Neural crest cell (in vitro differentiated cells): ENCODE data around the gene DUS4L. TPM values are rescaled to one million over a fixed set of nuclear protein-coding genes. Genes with fewer than 3 reads are reported as not detected.
"Not testable (repeated sequence)": the region's sequence is repeated elsewhere in the genome, so short reads cannot be mapped to it uniquely, and the experiment has no call there.

Experiments used
- DNase-seq: peaks from one replicate; pipeline ENCODE4 v3.0.0; 2021; ENCODE audit warnings: low read depth, mixed read lengths, low spot score
- H3K27ac Mint-ChIP-seq: one replicate; pipeline ENCODE4 v1.8.0; 2021; ENCODE audit warnings: mild to moderate bottlenecking, mixed read lengths; ENCODE audit not compliant: unreplicated experiment
- H3K27me3 Mint-ChIP-seq: 2 replicates; pipeline ENCODE4 v1.8.0; 2021; ENCODE audit warnings: low read depth, mild to moderate bottlenecking, mixed read lengths
- H3K36me3 Mint-ChIP-seq: 2 replicates; pipeline ENCODE4 v1.8.0; 2021; ENCODE audit warnings: low read depth, mild to moderate bottlenecking, mixed read lengths
- H3K4me1 Mint-ChIP-seq: 2 replicates; pipeline ENCODE4 v1.8.0; 2021; ENCODE audit warnings: mixed read lengths
- H3K4me3 Mint-ChIP-seq: one replicate; pipeline ENCODE4 v1.8.0; 2021; ENCODE audit warnings: mild to moderate bottlenecking, mixed read lengths
- H3K9me3 Mint-ChIP-seq: 2 replicates; pipeline ENCODE4 v1.8.0; 2021; ENCODE audit warnings: mixed read lengths
- total RNA-seq: library from RNA; stranded (reverse); gene quantifications from 2 replicates; pipeline ENCODE4 v1.2.1, GENCODE V29; 2021
- TF ChIP-seq, protein P1 (sequence below): fragments of 200-600 bp; sonication (generic); conservative IDR thresholded peaks from 2 replicates; pipeline ENCODE4 v1.5.0; 2021; ENCODE audit warnings: antibody characterized with exemption, mild to moderate bottlenecking

The DUS4L gene
- total RNA-seq, 1 donor from 2014 or later = 13.2 TPM

- Mint-ChIP-seq H3K27ac (no peak overlapping the region), H3K4me3 (no peak overlapping the region)
Measured at GRCh38 chr7:107534139-107534538, 29.6 kb upstream of the DUS4L start.

GRCh38 chr7:107537228-107537627, 26.5 kb upstream of the DUS4L start:
- H3K27me3 Mint-ChIP-seq, DNase-seq, H3K4me3 Mint-ChIP-seq, H3K27ac Mint-ChIP-seq, H3K4me1 Mint-ChIP-seq: not testable (repeated sequence)
- Mint-ChIP-seq H3K9me3 (peaks cover 12% of the 10 kb centered on the region), H3K36me3 (peaks cover 45% of the 10 kb centered on the region)

More at GRCh38 chr7:107534139-107534538, 29.6 kb upstream of the DUS4L start:
- Mint-ChIP-seq H3K4me1 (no peaks in the 10 kb centered on the region), H3K36me3 (peaks cover 42% of the 10 kb centered on the region), H3K27me3 (no peaks in the 10 kb centered on the region), H3K9me3 (peaks cover 12% of the 10 kb centered on the region)
- TF ChIP-seq, protein P1, sequence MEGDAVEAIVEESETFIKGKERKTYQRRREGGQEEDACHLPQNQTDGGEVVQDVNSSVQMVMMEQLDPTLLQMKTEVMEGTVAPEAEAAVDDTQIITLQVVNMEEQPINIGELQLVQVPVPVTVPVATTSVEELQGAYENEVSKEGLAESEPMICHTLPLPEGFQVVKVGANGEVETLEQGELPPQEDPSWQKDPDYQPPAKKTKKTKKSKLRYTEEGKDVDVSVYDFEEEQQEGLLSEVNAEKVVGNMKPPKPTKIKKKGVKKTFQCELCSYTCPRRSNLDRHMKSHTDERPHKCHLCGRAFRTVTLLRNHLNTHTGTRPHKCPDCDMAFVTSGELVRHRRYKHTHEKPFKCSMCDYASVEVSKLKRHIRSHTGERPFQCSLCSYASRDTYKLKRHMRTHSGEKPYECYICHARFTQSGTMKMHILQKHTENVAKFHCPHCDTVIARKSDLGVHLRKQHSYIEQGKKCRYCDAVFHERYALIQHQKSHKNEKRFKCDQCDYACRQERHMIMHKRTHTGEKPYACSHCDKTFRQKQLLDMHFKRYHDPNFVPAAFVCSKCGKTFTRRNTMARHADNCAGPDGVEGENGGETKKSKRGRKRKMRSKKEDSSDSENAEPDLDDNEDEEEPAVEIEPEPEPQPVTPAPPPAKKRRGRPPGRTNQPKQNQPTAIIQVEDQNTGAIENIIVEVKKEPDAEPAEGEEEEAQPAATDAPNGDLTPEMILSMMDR = no peak
- DNase-seq = no peak

DNA sequence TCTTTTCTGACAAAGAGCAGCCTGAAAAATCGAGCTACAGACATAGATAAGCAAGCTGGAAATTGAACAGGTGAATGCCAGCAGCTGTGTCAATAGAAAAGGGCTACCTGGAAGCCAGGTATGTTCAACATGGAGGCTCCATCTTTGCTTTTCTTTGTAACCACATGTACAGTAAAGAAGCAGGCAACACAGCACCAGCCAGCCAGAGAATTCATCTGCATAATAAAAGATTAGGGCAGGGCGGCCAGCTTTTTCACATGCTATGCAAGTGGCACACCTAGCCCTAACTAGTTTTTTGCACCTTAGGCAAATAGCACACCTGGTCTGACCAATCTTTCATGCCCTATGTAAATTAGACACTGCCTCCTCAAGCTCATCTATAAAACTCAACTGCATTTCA, 25.8 kb upstream of the DUS4L start:
- no peak for DNase-seq
- Mint-ChIP-seq H3K9me3 (peaks cover 12% of the 10 kb centered on the region), H3K4me3 (no peak overlapping the region), H3K27me3 (no peaks in the 10 kb centered on the region), H3K36me3 (peaks cover 46% of the 10 kb centered on the region), H3K27ac (no peak overlapping the region), H3K4me1 (no peaks in the 10 kb centered on the region)
- TF ChIP-seq, protein P1 = no peak

DNA sequence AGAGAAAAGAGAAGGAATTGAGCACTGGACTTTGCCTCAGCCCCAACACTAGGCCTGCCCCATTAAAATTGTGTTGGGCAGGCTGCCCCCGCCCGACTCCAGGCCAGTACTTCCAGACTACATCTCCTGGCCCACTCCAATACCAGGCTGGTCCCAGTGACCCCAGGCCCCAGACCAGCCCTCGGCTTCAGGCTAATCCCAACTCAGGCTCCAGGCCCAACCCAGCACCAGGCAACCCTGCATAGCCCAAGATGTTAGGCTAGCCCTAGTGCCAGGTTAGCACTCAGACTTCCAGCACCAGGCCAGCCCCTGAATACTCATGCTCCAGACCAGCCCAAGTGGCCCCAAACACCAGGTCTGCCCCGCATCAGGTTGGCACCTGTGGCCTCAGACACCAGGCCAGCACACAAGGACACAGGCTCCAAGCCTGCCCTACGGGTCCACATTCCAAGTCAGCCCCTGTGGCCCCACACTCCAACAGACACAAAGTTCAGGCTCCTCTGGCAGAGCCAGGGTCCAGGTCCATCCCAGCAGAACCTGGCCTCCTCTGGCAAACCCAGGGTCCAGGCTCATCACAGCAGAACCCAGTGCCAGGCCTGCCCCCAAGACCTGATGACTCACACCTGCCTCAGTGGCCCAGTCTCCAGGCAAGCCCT, 20.3 kb upstream of the DUS4L start:
- H3K4me1 Mint-ChIP-seq = no peaks in the 10 kb centered on the region
- no peak for DNase-seq
- H3K27ac Mint-ChIP-seq = no peak overlapping the region
- H3K27me3 Mint-ChIP-seq = no peaks in the 10 kb centered on the region
- TF ChIP-seq, protein P1 = no peak
- peaks cover 37% of the 10 kb centered on the region for H3K36me3 Mint-ChIP-seq
- peaks cover 17% of the 10 kb centered on the region for H3K9me3 Mint-ChIP-seq
- H3K4me3 Mint-ChIP-seq = no peak overlapping the region

- no peak for DNase-seq
- H3K4me3 Mint-ChIP-seq = no peak overlapping the region
- H3K36me3 Mint-ChIP-seq = peaks cover 39% of the 10 kb centered on the region
- H3K4me1 Mint-ChIP-seq = no peaks in the 10 kb centered on the region
- TF ChIP-seq, protein P1 = no peak
- no peak overlapping the region for H3K27ac Mint-ChIP-seq
- H3K9me3 Mint-ChIP-seq = peaks cover 17% of the 10 kb centered on the region
- H3K27me3 Mint-ChIP-seq = no peaks in the 10 kb centered on the region
Measured at GRCh38 chr7:107544848-107545591, 18.8 kb upstream of the DUS4L start.

DNA sequence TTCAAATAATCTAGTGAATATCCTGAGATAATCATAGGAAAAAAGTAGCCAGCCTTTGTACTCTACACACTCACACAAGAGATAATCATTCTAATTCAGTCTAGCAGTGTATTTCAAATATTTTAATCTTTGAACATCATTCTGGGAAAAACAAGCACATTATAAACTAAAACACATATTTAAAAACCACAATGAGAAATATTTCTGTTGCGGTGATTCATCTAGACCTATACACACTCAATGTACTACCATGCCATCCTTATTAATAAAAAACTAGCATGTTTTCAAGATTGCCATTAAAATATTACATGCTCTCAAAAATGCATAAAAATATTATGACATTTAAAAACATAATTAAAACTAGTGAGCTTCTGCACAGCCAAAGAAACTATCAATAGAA, 11.8 kb upstream of the DUS4L start:
- TF ChIP-seq, protein P1 = no peak
- Mint-ChIP-seq H3K9me3 (peaks cover 2% of the 10 kb centered on the region), H3K27me3 (no peaks in the 10 kb centered on the region), H3K36me3 (peaks cover 11% of the 10 kb centered on the region), H3K27ac (no peak overlapping the region), H3K4me1 (no peaks in the 10 kb centered on the region), H3K4me3 (no peak overlapping the region)
- DNase-seq = no peak
